Activated naive CD4-positive, alpha-beta T cell treated with anti-CD3 and anti-CD28 coated beads for 36 hours (primary cell): ENCODE data around the gene DNAJC1. TPM values are rescaled to one million over a fixed set of nuclear protein-coding genes. Genes with fewer than 3 reads are reported as not detected.

Source experiments
- CTCF ChIA-PET: fragments of 350-600 bp; sonication (Branson Sonifier 250); formaldehyde crosslinking; loops from one replicate; lab custom pipeline; 2021; ENCODE audit warnings: antibody characterized with exemption; lab: Charles Lee
- DNase-seq: peaks from one replicate; pipeline ENCODE4 v3.0.0-alpha.2; 2020
- H3K27ac Mint-ChIP-seq: one replicate; pipeline ENCODE4 v1.8.0; 2021; ENCODE audit warnings: mild to moderate bottlenecking, mixed read lengths
- H3K27me3 Mint-ChIP-seq: one replicate; pipeline ENCODE4 v1.8.0; 2021; ENCODE audit warnings: low read depth, mixed read lengths
- H3K36me3 Mint-ChIP-seq: one replicate; pipeline ENCODE4 v1.8.0; 2021; ENCODE audit warnings: low read depth, mixed read lengths
- H3K4me1 Mint-ChIP-seq: one replicate; pipeline ENCODE4 v1.8.0; 2021; ENCODE audit warnings: low read depth, mixed read lengths
- H3K4me3 Mint-ChIP-seq: one replicate; pipeline ENCODE4 v1.8.0; 2021; ENCODE audit warnings: mild to moderate bottlenecking, moderate library complexity, mixed read lengths
- H3K9me3 Mint-ChIP-seq: one replicate; pipeline ENCODE4 v1.8.0; 2021; ENCODE audit warnings: mixed read lengths
- intact Hi-C: fragments of 100-400 bp; cut with micrococcal nuclease; formaldehyde crosslinking; loops from one replicate; pipeline ENCODE4 v1.15.1; 2023
- total RNA-seq, 2 experiments: library from RNA; stranded (reverse); gene quantifications; one replicate each; pipeline ENCODE4 v1.2.3, GENCODE V29; 2021

Gene DNAJC1
- total RNA-seq, 2 experiments from 2014 or later: 18.0 to 18.8 TPM

- H3K4me3 Mint-ChIP-seq: no peak overlapping the region
- H3K27me3 Mint-ChIP-seq: no peaks in the 10 kb centered on the region
- peaks cover 14% of the 10 kb centered on the region for H3K36me3 Mint-ChIP-seq
- no peak for DNase-seq
- intact Hi-C loops: no loop called here
- no peaks in the 10 kb centered on the region for H3K9me3 Mint-ChIP-seq
- no peak overlapping the region for H3K27ac Mint-ChIP-seq
- CTCF ChIA-PET: interaction anchor here (0.6 to 1.0 kb wide), 2 partner anchors 22 to 481 kb away, joined by 3 to 4 read pairs; no protein-coding TSS in a partner anchor
- peaks cover 13% of the 10 kb centered on the region for H3K4me1 Mint-ChIP-seq
Measured at GRCh38 chr10:21760332-21760731, 243.2 kb downstream of the DNAJC1 start.

- Mint-ChIP-seq H3K27me3 (no peaks in the 10 kb centered on the region), H3K9me3 (no peaks in the 10 kb centered on the region), H3K4me3 (no peak overlapping the region), H3K4me1 (peaks cover 5% of the 10 kb centered on the region), H3K27ac (no peak overlapping the region), H3K36me3 (peaks cover 10% of the 10 kb centered on the region)
- intact Hi-C loops: no loop called here
- DNase-seq: no peak
- CTCF ChIA-PET: no interaction called here
Measured at GRCh38 chr10:21759232-21759631, 244.3 kb downstream of the DNAJC1 start.

- intact Hi-C loops: no loop called here
- H3K9me3 Mint-ChIP-seq: no peaks in the 10 kb centered on the region
Measured at GRCh38 chr10:21758696-21759095, 244.8 kb downstream of the DNAJC1 start.

DNA sequence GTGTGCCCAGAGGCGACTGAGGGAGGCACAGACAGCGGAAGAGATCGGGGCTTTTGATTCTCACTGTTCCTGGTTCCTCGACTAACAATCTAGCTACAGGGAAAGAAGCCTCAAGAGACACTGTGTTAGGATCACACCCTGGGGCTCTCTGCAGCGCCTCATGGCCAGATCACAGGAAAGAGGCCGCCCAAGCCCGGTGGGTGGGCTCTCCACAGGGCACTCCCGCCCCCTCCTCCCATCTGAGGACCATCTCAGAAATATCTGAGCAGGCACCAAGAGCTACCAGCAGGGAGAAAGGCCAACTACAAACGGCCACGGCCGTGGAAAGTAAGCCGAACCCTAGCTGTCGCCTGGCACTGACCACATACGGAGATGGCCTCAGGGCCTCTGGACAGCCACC is 245.3 kb downstream of the DNAJC1 start:
- CTCF ChIA-PET: interaction anchor here (1.3 kb wide), 1 partner anchor 18 kb away, joined by 3 read pairs; no protein-coding TSS in a partner anchor
- intact Hi-C loops: no loop called here
- no peaks in the 10 kb centered on the region for H3K4me1 Mint-ChIP-seq
- H3K36me3 Mint-ChIP-seq: peaks cover 7% of the 10 kb centered on the region
- H3K9me3 Mint-ChIP-seq: no peaks in the 10 kb centered on the region
- H3K27me3 Mint-ChIP-seq: no peaks in the 10 kb centered on the region
- no peak overlapping the region for H3K4me3 Mint-ChIP-seq
- H3K27ac Mint-ChIP-seq: no peak overlapping the region
- DNase-seq: no peak

More at GRCh38 chr10:21758696-21759095, 244.8 kb downstream of the DNAJC1 start:
- peaks cover 7% of the 10 kb centered on the region for H3K36me3 Mint-ChIP-seq
- H3K4me3 Mint-ChIP-seq: no peak overlapping the region
- DNase-seq: no peak
- CTCF ChIA-PET: no interaction called here
- peaks cover 1% of the 10 kb centered on the region for H3K4me1 Mint-ChIP-seq
- no peaks in the 10 kb centered on the region for H3K27me3 Mint-ChIP-seq
- H3K27ac Mint-ChIP-seq: no peak overlapping the region

DNA sequence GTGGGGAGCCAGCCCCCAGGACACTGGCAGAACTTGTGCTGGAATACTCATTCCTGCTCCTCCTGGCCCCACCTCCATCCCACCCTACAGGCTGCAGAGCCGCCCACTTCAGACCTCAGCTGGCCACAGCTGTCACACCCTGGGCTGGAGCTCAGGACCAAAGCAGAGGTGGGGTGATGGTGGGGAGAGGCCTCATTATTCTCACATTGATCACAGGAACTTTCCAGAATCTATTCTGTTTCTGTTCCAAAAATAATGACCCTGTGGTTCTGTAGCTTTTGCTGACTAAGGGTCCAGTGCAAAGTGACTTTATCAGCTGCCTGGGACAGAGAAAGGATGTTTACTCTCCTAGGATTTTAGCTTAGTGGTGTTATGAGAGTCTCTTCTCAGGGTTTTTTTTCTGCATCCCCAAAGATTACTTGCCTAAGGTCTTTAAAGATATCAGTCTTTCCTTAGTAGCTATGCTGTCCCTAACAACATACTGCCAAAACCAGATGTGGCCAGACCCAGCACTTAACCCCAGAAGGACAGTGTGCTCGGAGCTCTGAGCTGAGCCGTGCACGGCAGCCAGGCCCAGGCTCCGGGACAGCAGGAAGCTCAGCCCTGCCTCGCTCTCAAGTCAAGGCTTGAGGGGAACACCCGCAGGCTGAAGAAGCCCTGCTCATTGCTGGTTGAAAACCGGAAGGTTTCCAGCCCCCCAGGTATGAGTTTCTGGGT is 246.2 kb downstream of the DNAJC1 start:
- Mint-ChIP-seq H3K4me3 (no peak overlapping the region), H3K27ac (no peak overlapping the region), H3K9me3 (no peaks in the 10 kb centered on the region), H3K36me3 (peaks cover 7% of the 10 kb centered on the region), H3K27me3 (no peaks in the 10 kb centered on the region), H3K4me1 (no peaks in the 10 kb centered on the region)
- DNase-seq: no peak
- CTCF ChIA-PET: interaction anchor here (1.3 kb wide), 1 partner anchor 17 kb away, joined by 3 read pairs; no protein-coding TSS in a partner anchor
- intact Hi-C loops: no loop called here

GRCh38 chr10:21756707-21757106 is 246.8 kb downstream of the DNAJC1 start:
- intact Hi-C loops: no loop called here
- Mint-ChIP-seq H3K4me1 (no peaks in the 10 kb centered on the region), H3K9me3 (no peaks in the 10 kb centered on the region), H3K36me3 (peaks cover 7% of the 10 kb centered on the region), H3K27ac (no peak overlapping the region), H3K27me3 (no peaks in the 10 kb centered on the region), H3K4me3 (no peak overlapping the region)
- no peak for DNase-seq
- CTCF ChIA-PET: no interaction called here

GRCh38 chr10:21754410-21755011 is 249.0 kb downstream of the DNAJC1 start:
- Mint-ChIP-seq H3K36me3 (peaks cover 6% of the 10 kb centered on the region), H3K9me3 (no peaks in the 10 kb centered on the region), H3K4me3 (no peak overlapping the region), H3K27me3 (no peaks in the 10 kb centered on the region), H3K4me1 (peaks cover 1% of the 10 kb centered on the region), H3K27ac (no peak overlapping the region)
- no peak for DNase-seq
- intact Hi-C loops: no loop called here
- CTCF ChIA-PET: no interaction called here

- CTCF ChIA-PET: no interaction called here
- intact Hi-C loops: no loop called here
- DNase-seq: no peak
- Mint-ChIP-seq H3K4me1 (peaks cover 1% of the 10 kb centered on the region), H3K9me3 (no peaks in the 10 kb centered on the region), H3K4me3 (no peak overlapping the region), H3K27me3 (no peaks in the 10 kb centered on the region), H3K27ac (peak overlapping the region; percentile 41), H3K36me3 (peaks cover under 1% of the 10 kb centered on the region)
Measured at GRCh38 chr10:21753497-21754270, 249.8 kb downstream of the DNAJC1 start.

GRCh38 chr10:21751341-21752310 is 251.9 kb downstream of the DNAJC1 start:
- DNase-seq: no peak
- peaks cover 8% of the 10 kb centered on the region for H3K4me1 Mint-ChIP-seq
- CTCF ChIA-PET: no interaction called here
- H3K9me3 Mint-ChIP-seq: no peaks in the 10 kb centered on the region
- no peak overlapping the region for H3K4me3 Mint-ChIP-seq
- intact Hi-C loops: no loop called here
- H3K27ac Mint-ChIP-seq: no peak overlapping the region
- peaks cover 4% of the 10 kb centered on the region for H3K36me3 Mint-ChIP-seq
- H3K27me3 Mint-ChIP-seq: no peaks in the 10 kb centered on the region

- no peak overlapping the region for H3K4me3 Mint-ChIP-seq
- peaks cover 6% of the 10 kb centered on the region for H3K36me3 Mint-ChIP-seq
- no peaks in the 10 kb centered on the region for H3K27me3 Mint-ChIP-seq
- peaks cover 15% of the 10 kb centered on the region for H3K4me1 Mint-ChIP-seq
- no peak overlapping the region for H3K27ac Mint-ChIP-seq
- CTCF ChIA-PET: no interaction called here
- no peak for DNase-seq
- no peaks in the 10 kb centered on the region for H3K9me3 Mint-ChIP-seq
- intact Hi-C loops: no loop called here
Measured at GRCh38 chr10:21750424-21750823, 253.1 kb downstream of the DNAJC1 start.

DNA sequence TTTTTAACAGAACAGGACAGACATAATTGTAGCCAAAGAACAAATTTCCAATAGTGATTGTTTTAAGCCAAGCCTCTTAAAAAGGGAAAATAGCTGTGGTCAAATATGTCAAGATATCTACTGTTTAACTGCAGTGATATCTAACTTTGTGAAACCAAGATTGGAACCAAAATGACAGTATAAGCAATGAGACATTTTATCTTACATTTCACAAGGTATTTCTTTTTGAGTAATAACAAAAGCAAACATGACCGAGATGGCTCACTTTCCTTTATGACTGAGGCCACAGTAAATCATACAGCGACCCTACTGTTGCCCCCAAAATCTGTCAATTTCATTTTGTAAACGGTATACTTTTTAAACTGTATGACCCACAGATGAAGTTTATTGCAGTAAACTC is 253.7 kb downstream of the DNAJC1 start:
- peaks cover 15% of the 10 kb centered on the region for H3K4me1 Mint-ChIP-seq
- no peak overlapping the region for H3K4me3 Mint-ChIP-seq
- H3K36me3 Mint-ChIP-seq: peaks cover 6% of the 10 kb centered on the region
- no peaks in the 10 kb centered on the region for H3K27me3 Mint-ChIP-seq
- H3K9me3 Mint-ChIP-seq: no peaks in the 10 kb centered on the region
- CTCF ChIA-PET: no interaction called here
- DNase-seq: no peak
- intact Hi-C loops: no loop called here
- H3K27ac Mint-ChIP-seq: no peak overlapping the region

GRCh38 chr10:21747809-21748208 is 255.7 kb downstream of the DNAJC1 start:
- CTCF ChIA-PET: no interaction called here
- Mint-ChIP-seq H3K9me3 (no peaks in the 10 kb centered on the region), H3K4me1 (peaks cover 15% of the 10 kb centered on the region), H3K27ac (no peak overlapping the region), H3K4me3 (no peak overlapping the region), H3K36me3 (peaks cover 8% of the 10 kb centered on the region), H3K27me3 (no peaks in the 10 kb centered on the region)
- DNase-seq: no peak
- intact Hi-C loops: no loop called here
